Loucy (cell line): ENCODE results near the gene SPINT4.

ENCODE experiments used
- CTCF ChIP-seq: fragments of 200-600 bp; sonication (generic); conservative IDR thresholded peaks from 2 replicates; pipeline ENCODE4 v1.5.1; 2014; ENCODE audit warnings: mild to moderate bottlenecking, antibody characterized with exemption, low read length
- EZH2phosphoT487 ChIP-seq: fragments of 200-600 bp; IDR thresholded peaks from 2 replicates; pipeline ENCODE4 v1.6.1; 2018; ENCODE audit warnings: antibody characterized with exemption, mild to moderate bottlenecking, moderate library complexity, borderline replicate concordance

- TF ChIP-seq CTCF (no peak), EZH2phosphoT487 (no peak)
Measured at GRCh38 chr20:45768479-45768878, 46.3 kb downstream of the SPINT4 start.
